CD4-positive, alpha-beta T cell treated with Interleukin-12 subunit alpha and Interleukin-12 subunit beta, for 1 hour (primary cell): Measurements from ENCODE around the gene ZNF555.
"Not testable (repeated sequence)": the region's sequence is repeated elsewhere in the genome, so short reads cannot be mapped to it uniquely, and the experiment has no call there.

ENCODE experiments used
- DNase-seq: peaks from one replicate; pipeline ENCODE4 v3.0.0-alpha.2; 2020

ZNF555 gene

DNA sequence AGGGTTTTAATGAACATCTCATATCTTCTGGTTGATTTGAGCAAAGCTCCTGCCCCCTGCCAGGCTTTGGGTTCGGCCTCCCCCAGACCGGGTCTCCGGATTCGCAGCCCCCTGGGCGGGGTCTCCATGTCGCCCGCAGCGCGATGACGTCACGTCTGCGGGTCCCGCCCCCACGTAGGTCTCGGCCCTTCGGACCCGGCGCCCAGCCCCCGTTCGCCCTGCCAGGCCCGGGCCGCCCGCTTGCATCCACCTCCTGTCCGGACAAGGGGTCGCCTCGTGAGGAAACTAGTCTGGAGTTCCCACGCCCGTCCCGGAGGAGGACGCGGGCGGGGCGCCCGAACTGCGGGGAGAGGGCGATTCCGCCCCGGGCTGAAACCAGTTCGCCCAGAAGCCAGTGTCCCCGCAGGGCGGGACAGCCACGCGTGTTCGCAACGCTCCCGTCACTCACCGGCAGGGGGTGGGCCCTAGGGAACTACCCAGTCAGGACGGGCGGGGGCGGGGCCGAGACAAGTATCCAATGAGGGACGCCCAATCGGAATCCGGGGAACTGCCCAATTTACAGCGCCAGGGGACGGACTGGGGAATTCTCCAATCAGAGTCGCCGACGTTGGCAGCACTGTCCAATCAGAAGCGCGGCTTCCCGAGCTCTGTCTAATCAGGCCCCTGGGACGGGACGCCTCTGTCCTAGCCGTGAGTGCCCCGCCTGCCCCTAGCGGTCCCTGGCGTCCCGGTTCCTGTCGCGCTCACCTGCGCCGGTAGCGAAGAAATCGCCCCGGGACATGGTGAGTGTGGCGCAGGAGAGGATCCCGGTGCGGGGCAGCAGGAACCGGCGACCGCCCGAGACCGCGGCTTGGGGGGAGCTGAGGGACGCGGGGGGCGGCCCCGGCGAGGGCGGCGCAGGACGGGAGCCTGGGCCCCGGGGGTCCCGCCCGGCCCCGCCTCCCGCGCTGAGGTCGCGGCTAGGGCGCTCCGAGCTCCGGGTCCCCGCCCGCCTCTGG is at the start of gene ZNF555:
Gene ZNF555, plus strand, starts transcription at position 682 of the 998 bp plus-strand sequence. Its CDS starts 98 bp downstream, at position 780.
- peak; percentile 99 for DNase-seq

DNA sequence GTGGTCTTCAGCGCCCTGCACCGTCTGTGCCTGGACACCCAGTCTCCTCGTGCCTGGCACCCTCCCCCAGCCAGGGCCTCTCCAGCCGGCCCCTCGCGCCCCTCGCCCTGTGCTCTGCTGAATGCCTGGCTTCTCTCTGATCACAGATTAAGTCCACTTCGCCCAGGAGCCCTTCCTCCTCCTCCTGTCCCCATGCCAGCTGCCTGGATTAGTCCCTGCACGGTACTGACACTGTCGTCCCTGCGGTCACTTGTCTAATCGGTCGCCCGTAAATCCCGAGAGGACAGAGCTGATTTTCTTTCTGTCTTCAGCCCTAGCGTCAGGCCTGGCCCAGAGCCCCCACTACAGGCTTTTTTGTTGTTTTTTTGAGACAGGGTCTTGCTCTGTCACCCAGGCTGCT is 49.4 kb upstream of the ZNF555 start:
- no peak for DNase-seq

DNA sequence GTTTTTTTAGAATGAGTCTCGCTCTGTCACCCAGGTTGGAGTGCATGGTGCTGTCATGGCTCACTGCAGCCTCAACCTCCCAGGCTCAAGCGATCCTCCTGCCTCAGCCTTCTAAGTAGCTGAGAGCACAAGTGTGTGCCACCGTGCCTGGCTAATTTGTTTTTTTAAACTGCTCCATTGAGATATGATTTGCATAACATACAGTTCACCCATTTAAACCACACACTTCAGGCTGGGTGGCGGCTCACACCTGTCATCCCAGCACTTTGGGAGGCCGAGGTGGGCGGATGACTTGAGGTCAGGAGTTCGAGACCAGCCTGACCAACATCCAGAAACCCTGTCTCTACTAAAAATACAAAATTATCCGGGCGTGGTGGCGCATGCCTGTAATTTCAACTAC is 48.6 kb upstream of the ZNF555 start:
- DNase-seq: not testable (repeated sequence)

DNA sequence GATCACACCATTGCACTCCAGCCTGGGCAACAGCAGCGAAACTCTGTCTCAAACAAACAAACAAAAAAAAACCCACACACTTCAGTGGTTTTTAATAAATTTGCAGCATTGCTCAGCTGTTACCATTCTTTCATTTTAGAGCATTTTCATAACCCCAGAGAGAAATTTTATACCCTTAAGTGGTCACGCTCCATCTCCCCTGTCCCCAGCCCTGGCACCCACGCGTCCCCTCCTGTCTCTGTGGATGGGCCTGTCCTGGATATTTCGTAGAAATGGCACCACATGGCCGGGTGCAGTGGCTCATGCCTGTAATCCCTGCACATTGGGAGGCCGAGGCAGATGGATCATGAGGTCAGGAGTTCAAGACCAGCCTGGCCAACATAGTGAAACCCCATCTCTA is 48.1 kb upstream of the ZNF555 start:
- no peak for DNase-seq

DNA sequence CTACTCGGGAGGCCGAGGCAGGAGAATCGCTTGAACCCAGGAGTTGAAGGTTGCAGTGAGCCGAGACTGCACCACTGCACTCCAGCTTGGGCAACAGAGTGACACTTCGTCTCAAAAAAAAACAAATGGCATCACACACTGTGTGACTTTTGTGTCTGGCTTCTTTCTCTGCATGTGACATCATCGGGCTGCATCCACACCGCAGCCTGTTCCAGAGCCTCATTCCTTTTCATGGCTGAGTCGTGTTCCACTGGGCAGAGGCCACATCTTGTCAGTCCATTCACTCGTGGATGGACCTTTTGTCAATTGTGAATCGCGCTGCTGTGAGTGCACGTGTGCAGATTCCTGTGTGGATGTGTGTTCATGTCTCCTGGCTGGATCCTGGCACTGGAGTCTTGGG is 47.7 kb upstream of the ZNF555 start:
- no peak for DNase-seq

DNA sequence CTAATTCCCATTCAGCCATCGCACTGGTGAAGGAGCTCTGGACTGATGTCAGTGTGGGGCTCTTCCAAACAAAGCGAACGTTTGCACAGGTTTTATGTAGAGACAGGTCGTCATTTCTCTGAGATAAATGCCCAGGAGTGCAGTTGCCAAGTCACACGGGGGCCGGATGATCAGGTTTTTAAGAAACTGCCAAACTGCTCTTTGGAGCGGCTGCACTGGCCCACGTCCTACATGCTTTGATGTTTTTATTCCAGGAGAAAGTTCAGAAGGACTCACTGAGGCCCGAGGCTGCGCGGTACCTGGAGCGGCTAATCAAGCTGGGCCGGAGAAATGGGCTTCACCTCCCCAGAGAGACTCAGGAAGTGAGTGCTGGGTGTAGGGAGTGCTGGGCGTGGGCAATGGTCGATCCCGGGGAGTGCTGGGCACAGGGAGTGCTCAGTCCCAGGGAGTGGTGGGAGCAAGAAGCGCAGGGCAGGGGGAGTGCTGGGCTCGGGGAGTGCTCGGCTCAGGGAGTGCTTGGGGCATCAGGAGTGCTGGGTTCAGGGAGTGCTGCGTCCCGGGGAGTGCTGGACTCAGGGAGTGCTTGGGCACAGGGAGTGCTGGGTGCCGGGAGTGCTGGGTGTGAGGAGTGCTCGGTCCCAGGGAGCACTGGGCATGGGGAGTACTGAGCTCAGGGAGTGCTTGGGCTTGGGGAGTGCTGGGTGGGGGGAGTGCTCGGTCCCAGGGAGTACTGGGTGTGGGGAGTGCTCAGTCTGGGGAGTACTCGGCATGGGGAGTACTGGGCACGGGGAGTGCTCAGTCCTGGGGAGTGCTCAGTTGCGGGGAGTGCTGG is 45.2 kb upstream of the ZNF555 start:
- no peak for DNase-seq

DNA sequence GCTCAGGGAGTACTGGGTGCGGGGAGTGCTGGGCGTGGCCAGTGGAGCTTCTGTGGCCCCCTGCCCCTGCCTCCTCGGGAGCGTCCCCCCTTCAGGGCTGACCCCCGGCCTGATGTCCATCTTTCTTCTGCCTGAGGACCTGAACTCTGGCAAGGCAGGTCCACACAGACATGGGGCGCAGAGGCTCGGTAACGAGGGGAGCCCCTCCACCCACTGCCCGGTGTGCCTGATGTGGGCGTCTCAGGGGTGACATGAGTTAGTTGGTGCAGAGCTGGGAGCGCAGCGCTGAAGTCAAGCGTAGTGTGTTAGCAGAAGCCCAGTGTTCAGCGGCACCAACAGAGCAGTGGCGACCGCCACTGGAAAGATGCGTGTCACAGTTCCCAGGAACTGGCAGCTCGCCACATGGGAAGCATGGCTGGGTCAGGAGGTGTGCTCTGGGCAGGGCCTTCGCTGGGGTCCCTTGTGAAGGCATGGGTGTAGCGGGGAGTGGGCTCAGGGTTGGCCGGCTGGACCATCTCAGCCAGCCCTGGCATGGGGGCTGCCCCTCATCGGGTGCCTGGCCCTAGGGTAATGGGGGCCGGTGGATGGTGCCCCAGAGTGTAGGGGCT is 44.5 kb upstream of the ZNF555 start:
- DNase-seq: no peak

DNA sequence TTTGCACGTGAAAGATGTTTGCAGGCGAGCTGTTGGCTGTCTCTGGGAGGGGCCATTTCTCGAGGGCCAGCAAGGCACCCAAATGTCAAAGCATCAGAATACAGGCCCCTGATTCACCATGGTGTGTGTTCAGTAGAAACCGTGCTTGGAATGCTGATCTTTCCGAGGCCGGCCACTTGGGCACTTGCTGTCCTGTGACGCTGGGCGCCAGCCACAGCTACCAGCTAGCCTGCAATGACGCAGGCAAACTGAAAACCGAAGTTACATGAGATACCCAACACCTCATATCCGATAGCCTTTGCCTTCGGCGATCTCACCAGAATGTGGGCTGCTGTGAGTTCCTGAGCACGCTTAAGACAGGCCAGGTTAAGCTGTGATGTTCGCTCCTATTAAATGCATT is 44.0 kb upstream of the ZNF555 start:
- DNase-seq: no peak

DNA sequence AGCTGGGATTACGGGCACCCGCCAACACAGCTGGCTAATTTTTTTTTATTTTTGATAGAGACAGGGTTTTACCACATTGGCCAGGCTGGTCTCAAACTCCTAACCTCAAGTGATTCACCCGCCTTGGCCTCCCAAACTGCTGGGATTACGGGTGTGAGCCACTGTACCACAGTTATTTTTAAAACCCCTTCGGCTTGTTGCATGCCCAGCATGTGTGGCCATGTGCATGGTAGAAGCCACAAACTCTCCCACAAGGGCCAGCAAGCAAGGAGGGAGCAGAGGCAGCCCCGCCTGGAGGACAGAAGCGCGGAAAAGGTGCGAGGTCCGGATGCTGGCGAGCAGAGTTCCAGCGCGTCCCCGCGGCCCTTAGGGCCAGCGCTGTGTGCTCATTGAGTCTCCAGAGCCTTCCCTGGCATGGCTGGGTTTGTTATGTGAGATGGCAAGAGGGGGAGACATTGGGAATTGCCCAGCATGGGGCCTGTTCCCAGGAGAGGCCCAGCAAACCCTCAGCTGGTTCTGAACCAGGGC is 43.1 kb upstream of the ZNF555 start:
- no peak for DNase-seq

DNA sequence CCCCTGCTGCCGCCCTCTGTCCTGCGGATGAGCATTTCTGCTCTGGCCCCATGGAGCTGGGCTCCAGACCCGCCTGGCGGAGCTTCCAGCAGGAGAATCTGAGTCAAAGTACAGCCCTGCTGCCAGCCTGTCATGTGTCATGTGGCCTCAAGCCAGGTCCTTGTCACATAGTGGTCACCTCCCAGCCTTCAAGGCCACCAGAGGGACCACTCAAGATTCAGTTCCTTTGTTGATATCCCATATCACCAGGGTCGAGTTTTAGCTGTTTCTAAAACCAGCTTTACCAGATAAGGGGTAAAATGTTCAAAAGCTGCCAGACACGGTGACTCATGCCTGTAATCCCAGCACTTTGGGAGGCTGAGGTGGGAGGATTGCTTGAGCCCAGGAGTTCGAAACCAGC is 42.5 kb upstream of the ZNF555 start:
- DNase-seq: no peak

DNA sequence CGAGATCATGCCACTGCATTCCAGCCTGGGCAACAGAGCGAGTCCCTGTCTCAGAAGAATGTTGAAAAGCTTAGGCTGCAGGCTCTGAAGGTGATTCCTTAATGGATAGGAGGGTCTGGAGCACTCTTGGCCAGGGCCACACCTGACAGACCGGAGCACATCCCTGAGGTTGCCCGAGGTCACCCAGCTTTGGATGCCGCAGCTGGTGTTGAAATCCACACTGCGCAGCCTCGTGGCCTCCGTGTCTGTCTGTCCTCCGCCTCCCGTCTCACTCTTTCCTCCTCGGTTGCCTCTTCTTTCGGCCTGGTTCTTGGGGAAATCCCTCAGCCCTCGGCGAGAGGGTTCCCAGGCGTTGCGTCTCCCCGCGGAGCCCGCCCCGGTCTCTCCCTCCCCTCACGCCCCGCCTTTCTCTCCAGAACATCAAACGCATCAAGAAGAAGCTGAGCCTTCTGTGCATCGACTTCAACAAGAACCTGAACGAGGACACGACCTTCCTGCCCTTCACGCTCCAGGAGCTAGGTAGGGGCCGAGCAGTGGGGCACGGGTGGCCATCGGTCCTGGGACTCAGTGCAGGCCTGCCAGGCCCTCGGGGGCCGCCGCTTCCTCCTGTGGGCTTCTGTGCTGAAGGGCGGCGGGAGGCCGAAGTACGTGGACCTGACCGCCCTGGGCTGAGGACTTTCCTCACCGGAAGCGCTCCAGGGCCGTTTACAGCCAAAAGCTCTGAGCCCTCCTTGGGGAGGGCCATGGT is 41.8 kb upstream of the ZNF555 start:
- DNase-seq: no peak

DNA sequence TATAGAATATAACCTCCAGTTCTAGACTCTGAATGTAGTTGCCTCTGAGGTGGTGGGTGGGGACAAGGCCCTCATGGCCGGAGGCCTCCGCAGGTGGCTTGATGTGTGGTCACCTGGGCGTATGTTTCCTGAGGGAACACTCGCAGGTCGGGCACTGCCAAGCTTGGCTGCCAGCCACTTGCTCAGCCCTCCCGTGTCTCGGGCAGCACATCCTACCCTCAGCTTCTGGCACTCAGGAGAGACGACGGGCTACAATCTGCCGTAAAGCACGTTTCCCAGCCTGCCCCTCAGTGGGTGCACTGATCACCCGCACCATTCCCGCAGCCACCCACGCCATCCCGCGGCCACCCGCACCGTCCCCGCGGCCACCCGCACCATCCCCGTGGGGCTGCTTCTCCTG is 40.8 kb upstream of the ZNF555 start:
- no peak for DNase-seq

DNA sequence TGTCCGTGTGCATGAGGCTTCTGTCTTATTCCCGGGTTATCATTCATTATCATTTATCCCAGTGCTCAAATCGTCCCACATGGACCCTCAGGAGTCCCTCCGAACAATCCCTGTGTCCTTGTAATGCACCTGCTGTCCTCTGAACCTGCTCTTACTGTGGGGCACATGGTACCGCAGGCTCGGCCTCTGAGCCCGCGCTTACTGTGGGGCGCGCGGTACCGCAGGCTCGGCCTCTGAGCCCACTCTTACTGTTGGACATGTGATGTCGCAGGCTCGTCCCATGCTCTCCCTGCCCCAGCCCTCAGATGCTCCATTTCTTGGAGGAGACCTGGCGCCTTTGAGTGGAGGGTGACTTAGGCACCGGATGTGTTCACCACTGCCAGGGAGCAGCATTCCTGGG is 38.4 kb upstream of the ZNF555 start:
- DNase-seq: no peak

DNA sequence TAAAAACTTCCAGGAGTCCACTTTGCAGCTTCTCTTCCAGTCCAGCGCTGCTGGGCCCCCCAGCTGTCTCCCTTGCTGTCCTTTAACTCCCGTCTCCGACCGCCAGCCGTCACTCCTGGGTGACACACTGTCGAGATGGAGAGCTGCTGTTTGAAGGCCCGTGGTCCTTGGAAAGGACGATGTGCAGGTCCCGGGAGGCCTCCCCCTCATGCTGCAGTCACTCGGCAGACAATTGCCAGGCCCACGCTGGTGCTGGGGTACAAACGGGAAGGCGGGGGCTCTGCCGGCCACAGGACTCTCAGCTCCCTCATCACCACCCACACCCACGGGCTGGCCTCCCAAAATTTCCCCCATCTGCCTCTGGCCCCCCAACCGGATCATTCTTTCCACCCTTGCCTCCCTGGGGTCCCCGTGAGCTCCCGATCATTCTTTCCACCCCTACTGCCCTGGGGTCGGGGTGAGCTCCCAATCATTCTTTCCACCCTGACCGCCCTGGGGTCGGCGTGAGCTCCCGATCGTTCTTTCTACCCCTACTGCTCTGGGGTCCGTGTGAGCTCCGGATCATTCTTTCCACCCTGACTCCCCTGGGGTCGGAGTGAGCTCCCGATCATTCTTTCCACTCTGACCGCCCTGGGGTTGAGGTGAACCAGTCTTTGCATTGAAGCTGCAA is 37.7 kb upstream of the ZNF555 start:
- DNase-seq: no peak

DNA sequence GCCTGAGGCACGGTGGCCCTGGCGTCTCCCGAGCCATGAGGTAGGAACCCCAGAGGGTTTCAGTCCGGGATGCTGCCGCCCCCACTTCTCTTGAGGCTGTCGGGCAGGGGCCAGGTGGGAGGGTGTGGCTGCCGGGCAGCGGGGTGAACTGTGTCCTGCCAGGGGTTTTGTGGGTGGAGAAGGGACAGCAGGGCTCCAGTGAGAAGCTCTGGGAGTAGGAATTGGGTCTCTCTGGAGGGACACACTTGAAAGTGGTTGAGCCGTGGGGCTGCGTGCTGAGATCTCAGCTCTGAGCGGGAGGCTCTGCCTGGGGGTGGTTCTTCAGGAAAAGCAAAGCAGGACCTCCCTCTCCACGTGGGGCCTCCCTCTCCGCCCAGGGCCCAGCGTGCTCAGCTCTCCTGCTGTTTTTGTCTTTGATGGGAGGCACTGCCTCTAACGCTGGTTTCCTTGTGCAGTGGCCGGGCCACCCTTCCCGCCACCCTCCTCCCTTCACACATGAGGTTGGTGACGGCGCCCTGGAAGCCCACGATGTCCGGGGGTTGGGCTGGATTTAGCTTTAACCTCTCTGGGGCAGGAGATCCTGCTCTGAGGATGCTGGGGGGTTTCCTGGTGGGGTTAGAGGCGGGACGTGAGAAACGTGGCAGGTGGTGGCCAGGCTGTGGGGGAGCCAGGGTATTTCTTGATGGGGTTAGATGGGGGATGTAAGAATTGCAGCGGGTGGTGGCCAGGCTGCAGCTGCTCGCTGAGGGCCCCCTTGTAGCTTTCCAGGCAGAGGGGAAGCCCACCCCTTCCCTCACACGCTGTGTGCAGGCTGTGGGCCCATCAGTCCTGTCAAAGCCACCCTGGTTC is 36.9 kb upstream of the ZNF555 start:
- no peak for DNase-seq

DNA sequence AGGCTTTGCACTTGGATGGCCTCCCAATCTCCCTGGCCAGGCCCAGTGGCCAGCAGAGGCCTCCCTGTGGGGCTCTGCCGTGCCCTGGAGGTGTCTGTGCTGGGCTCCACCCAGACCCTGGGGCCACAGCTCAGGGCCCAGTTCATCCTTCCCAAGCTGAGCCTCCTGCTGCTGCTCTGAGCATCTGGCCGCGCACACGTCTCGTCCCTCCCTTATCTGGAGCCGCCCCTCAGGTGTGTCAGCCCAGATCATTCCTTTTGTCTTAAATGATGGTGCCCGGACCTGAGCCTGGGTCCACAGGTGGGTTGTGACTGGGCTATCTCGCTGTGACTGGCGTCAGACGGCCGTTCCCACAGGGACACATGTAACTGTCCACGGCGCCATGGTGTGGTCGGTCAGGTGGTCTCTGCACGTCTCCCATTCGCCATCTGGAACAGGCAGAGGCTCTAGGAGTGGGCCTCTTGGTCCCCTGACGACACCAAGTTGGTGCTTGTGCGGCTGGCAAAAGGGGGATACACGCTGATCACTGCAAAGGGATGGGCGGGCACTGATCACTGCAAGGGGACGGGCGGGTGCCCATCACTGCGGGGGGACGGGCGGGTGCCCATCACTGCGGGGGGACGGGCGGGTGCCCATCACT is 35.9 kb upstream of the ZNF555 start:
- DNase-seq: no peak

DNA sequence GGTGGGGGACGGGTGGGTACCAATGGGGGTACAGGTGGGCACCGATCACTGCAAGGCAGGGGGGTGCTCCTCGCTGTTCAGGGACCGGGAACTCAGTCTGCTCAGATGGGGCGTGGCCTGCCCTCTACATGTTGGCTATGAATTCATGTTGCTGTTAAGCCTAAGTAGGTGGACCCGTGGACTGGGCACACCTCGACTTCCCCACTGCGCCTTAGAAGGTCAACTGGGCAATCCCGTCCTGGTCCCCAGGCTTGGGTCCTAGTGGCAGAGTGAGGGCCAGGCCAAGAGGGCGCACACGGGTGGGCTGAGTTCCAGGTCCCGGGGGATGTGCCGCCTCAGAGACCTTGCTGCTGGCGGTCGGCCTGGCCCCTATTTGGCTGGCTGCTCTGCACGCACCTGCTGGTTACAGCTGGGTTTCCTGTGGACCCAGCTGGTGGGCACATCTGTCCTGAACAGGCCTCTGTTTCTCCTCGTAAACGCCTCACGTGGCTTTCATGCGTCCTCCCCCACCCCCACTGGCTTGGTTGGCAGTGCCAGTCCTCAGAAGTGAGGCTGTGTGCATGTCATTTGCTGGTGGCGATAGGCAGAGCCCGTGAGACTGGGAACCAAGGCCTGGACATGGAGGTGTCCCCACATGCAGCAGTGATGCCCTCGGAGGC is 35.2 kb upstream of the ZNF555 start:
- DNase-seq: no peak

DNA sequence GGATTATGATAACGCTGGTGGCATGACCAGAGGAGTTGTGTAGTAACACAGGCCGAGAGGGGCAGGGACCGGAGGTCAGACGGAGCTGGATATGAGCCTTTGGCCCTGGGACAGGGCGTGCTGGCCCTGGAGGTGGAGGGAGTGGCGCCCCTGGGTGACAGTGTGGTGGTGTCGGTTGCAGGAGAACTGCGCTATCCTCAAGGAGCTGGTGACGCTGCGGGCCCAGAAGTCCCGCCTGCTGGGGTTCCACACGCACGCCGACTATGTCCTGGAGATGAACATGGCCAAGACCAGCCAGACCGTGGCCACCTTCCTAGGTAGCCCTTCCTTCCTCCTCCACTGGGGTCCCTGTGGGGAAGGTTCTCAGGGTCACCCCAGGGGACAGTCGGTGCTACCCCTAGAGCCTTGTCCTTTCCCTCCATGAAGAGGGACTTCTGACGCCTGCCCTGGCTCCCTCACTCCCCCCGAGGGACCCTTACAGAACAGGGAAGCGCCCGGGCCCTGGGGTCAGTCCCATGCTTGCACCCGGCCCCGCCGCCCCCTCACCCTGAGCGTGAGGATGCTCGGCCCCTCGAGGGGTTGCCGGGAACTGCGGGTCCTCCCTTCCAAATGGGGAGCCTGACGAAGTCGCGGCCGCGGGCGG is 34.4 kb upstream of the ZNF555 start:
- no peak for DNase-seq
